Fibroblast of pulmonary artery (primary cell): ENCODE measurements around the gene CAMLG.

Source experiments
- DNase-seq: peaks from one replicate; pipeline ENCODE4 v3.0.0-alpha.2; 2010; ENCODE audit warnings: low read depth
- H3K4me3 ChIP-seq: replicated peaks from 2 replicates; pipeline ENCODE4 v1.5.1; 2011; ENCODE audit warnings: low read depth, mild to moderate bottlenecking, control low read depth, low read length, moderate library complexity
- CTCF ChIP-seq: IDR thresholded peaks from 2 replicates; pipeline ENCODE4 v1.5.1; 2011; ENCODE audit warnings: mild to moderate bottlenecking, control low read depth, low read length, inconsistent platforms; ENCODE audit errors: missing control alignments

CAMLG gene

GRCh38 chr5:134732819-134733218 is 5.5 kb upstream of the CAMLG start:
- no peak for TF ChIP-seq CTCF
- DNase-seq, result no peak
- no peak overlapping the region for H3K4me3 ChIP-seq

- no peak for DNase-seq
- H3K4me3 ChIP-seq, result no peak overlapping the region
- TF ChIP-seq CTCF, result no peak
Measured at GRCh38 chr5:134735243-134735642, 3.1 kb upstream of the CAMLG start.

- no peak for TF ChIP-seq CTCF
- no peak overlapping the region for H3K4me3 ChIP-seq
- DNase-seq, result no peak
Measured at GRCh38 chr5:134736173-134736812, 2.1 kb upstream of the CAMLG start.

- peak overlapping the region; percentile 66 for H3K4me3 ChIP-seq
- DNase-seq, result peak; percentile 47
- TF ChIP-seq CTCF, result no peak
Measured at GRCh38 chr5:134738963-134739661, 764 bp downstream of the CAMLG start.

GRCh38 chr5:134741052-134741451 is 2.7 kb downstream of the CAMLG start:
- DNase-seq, result no peak
- no peak overlapping the region for H3K4me3 ChIP-seq
- TF ChIP-seq CTCF, result no peak

- TF ChIP-seq CTCF, result no peak
- DNase-seq, result no peak
- H3K4me3 ChIP-seq, result no peak overlapping the region
Measured at GRCh38 chr5:134742134-134742533, 3.8 kb downstream of the CAMLG start.

GRCh38 chr5:134749415-134749814 is 11.1 kb downstream of the CAMLG start:
- TF ChIP-seq CTCF, result no peak
- no peak for DNase-seq
- no peak overlapping the region for H3K4me3 ChIP-seq
